ENCODE results near the gene GPR146. TPM values are rescaled to one million over a fixed set of nuclear protein-coding genes. Genes with fewer than 3 reads are reported as not detected.

The GPR146 gene
- total and polyA plus RNA-seq, 7 donors: 3.0 to 33.5 (median 10.8) TPM

GRCh38 chr7:1041551-1042491, 2.5 kb upstream of the GPR146 start:
- no peak for DNase-seq
- Histone ChIP-seq H3K27ac (peak overlapping the region in 2 of 4 donors; percentile 94), H3K4me3 (no peak overlapping the region), H3K4me1 (peaks cover 0 to 46% (median 29%) of the 10 kb centered on the region in 4 donors), H3K27me3 (no peaks in the 10 kb centered on the region), H3K9me3 (no peaks in the 10 kb centered on the region), H3K36me3 (no peaks in the 10 kb centered on the region)
- intact Hi-C loops (cut with DNase I): loop anchor here (2.0 kb wide), 1 partner anchor 13 kb away; no protein-coding TSS in a partner anchor
- WGBS, 2 donors: 80 to 86% methylated on average over 40 of the region's 40 CpGs
- TF ChIP-seq POLR2AphosphoS5 (IDR thresholded peaks at IDR 0.05): no peak
- TF ChIP-seq CTCF (IDR thresholded peaks at IDR 0.05): no peak
- no peak for TF ChIP-seq POLR2A (IDR thresholded peaks at IDR 0.05)
- no peak for TF ChIP-seq EP300 (IDR thresholded peaks at IDR 0.05)

GRCh38 chr7:1042492-1042833, 1.9 kb upstream of the GPR146 start:
- no peak for DNase-seq
- TF ChIP-seq CTCF (IDR thresholded peaks at IDR 0.05) (no peak), EP300 (IDR thresholded peaks at IDR 0.05) (no peak)
- Histone ChIP-seq H3K27me3 (no peaks in the 10 kb centered on the region), H3K27ac (peak overlapping the region; percentile 86 to 94 (median 94)), H3K9me3 (no peaks in the 10 kb centered on the region), H3K4me3 (no peak overlapping the region), H3K4me1 (peaks cover 0 to 46% (median 29%) of the 10 kb centered on the region in 4 donors), H3K36me3 (no peaks in the 10 kb centered on the region)
- WGBS, 2 donors: 73 to 78% methylated on average over 7 of the region's 7 CpGs
- intact Hi-C loops (cut with DNase I): loop anchor here (2.0 kb wide), 1 partner anchor 14 kb away; no protein-coding TSS in a partner anchor

- WGBS, 2 donors: 19 to 41% methylated on average over 18 of the region's 18 CpGs
- intact Hi-C loops (cut with DNase I): loop anchor here (2.0 kb wide), 1 partner anchor 15 kb away; no protein-coding TSS in a partner anchor
- Histone ChIP-seq H3K4me3 (peak overlapping the region; percentile 16 to 76 (median 72)), H3K36me3 (no peaks in the 10 kb centered on the region), H3K27me3 (no peaks in the 10 kb centered on the region), H3K4me1 (peaks cover 0 to 46% (median 29%) of the 10 kb centered on the region in 4 donors), H3K27ac (peak overlapping the region; percentile 86 to 94 (median 94)), H3K9me3 (no peaks in the 10 kb centered on the region)
- no peak for TF ChIP-seq POLR2A (IDR thresholded peaks at IDR 0.05)
- no peak for TF ChIP-seq EP300 (IDR thresholded peaks at IDR 0.05)
- TF ChIP-seq CTCF (IDR thresholded peaks at IDR 0.05): no peak
- DNase-seq: no peak
These were observed 676 bp upstream of the GPR146 start for GRCh38 chr7:1043552-1044188.

- H3K4me1 ChIP-seq: peaks cover 0 to 43% (median 27%) of the 10 kb centered on the region in 4 donors
- no peaks in the 10 kb centered on the region for H3K36me3 ChIP-seq
- intact Hi-C loops (cut with DNase I): no loop called here
- H3K27me3 ChIP-seq: no peaks in the 10 kb centered on the region
- peak overlapping the region; percentile 59 to 76 (median 72) for H3K4me3 ChIP-seq
- DNase-seq: no peak
- TF ChIP-seq POLR2A (IDR thresholded peaks at IDR 0.05): no peak
- TF ChIP-seq EP300 (IDR thresholded peaks at IDR 0.05): no peak
- TF ChIP-seq POLR2AphosphoS5 (IDR thresholded peaks at IDR 0.05): no peak
- TF ChIP-seq CTCF (IDR thresholded peaks at IDR 0.05): no peak
- 47 to 78% methylated on average over 21 of the region's 21 CpGs for WGBS, 2 donors
- H3K9me3 ChIP-seq: no peaks in the 10 kb centered on the region
- H3K27ac ChIP-seq: peak overlapping the region; percentile 92 to 94 (median 94)
These were observed 1.0 kb downstream of the GPR146 start for GRCh38 chr7:1045069-1046063.
